NCI-H345 (cell line): ENCODE results near the gene ADRB1.

Experiments
- DNase-seq: peaks from one replicate; lab custom pipeline; 2025; lab: John Stamatoyannopoulos, UW

ADRB1 gene

GRCh38 chr10:114094795-114095194, 51.1 kb downstream of the ADRB1 start:
- no peak for DNase-seq

GRCh38 chr10:114095559-114096337, 52.1 kb downstream of the ADRB1 start:
- DNase-seq: no peak
